CD4-positive, alpha-beta T cell treated with Interleukin-17A for 4 hours (primary cell): ENCODE results near the gene EPX.

Experiments used
- DNase-seq: peaks from one replicate; pipeline ENCODE4 v3.0.0-alpha.2; 2020; ENCODE audit warnings: mixed read lengths

EPX gene

GRCh38 chr17:58229881-58230280 lies 37.4 kb downstream of the EPX start:
- DNase-seq: no peak

- no peak for DNase-seq
These were observed 39.1 kb downstream of the EPX start for GRCh38 chr17:58231641-58232040.

DNA sequence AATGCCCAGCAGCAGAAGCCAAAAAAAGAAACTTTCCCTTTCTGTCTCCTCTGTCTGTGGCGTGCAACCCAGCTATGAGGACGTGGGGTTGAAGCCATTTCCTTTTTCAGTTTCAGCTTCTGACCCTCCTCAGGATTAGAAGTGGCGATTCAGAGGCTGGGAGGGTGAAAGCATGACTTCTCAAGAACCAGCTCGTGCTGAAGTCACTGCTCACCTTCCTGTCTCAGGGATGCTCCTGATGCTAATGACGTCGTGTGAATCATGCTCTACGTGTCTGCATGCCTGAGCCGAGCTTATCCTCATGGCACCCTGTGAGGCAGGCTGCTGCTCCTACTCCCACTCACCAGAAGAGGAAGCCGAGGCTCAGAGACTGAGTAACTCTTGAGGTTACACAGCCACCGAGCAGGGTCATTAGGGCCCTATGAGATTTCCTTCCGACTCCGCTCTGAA lies 40.2 kb downstream of the EPX start:
- DNase-seq: no peak

DNA sequence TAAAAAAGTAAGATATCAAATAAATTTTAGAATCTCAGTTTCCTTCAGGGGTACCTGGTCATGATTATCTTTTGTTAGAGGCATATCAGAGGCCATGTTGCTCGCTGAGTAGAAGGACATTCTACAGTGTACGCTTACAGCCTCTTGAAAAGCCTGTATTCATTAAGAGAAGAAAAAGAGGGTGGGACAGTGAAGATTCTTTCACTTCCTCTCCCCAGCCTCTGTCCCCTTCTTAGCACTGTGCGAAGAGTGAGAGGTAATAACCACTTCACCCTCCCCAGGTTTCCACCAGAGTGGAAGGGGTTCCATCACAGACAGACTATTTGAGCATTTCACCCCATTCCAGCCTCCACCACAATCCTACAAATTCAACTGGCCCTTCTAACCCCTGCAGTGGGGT lies 41.0 kb downstream of the EPX start:
- no peak for DNase-seq

GRCh38 chr17:58234512-58234911 lies 42.0 kb downstream of the EPX start:
- no peak for DNase-seq

GRCh38 chr17:58235821-58236220 lies 43.3 kb downstream of the EPX start:
- DNase-seq: no peak

GRCh38 chr17:58236394-58236793 lies 43.9 kb downstream of the EPX start:
- no peak for DNase-seq

GRCh38 chr17:58238147-58238634 lies 45.7 kb downstream of the EPX start, which contains the start of gene LPO:
Gene LPO, plus strand, starts transcription at chr17:58238584. Its CDS starts 4,396 bp downstream, at chr17:58242980.
- no peak for DNase-seq

DNA sequence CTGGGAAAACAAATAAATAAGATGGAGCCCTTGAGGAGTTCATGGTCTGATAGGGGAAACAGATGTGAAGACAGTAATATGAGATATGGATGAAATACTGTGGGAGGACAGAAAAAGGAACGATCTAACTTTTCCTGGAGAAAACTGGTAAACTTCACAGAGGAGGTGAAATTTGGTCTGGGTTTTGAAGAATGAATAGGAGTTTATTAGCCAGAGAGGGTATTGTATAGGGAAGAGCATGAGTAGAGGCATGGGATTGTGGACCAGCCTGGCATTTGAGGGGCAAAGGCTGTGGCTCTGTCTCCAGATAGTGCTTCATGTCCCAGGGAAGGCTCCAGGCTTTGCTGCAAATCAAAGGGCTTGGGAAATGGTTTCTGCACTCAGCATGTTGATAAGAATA lies 47.5 kb downstream of the EPX start:
- DNase-seq: no peak

- no peak for DNase-seq
These were observed 49.8 kb downstream of the EPX start for GRCh38 chr17:58242171-58242784.

GRCh38 chr17:58244963-58245362 lies 52.4 kb downstream of the EPX start:
- DNase-seq: no peak

DNA sequence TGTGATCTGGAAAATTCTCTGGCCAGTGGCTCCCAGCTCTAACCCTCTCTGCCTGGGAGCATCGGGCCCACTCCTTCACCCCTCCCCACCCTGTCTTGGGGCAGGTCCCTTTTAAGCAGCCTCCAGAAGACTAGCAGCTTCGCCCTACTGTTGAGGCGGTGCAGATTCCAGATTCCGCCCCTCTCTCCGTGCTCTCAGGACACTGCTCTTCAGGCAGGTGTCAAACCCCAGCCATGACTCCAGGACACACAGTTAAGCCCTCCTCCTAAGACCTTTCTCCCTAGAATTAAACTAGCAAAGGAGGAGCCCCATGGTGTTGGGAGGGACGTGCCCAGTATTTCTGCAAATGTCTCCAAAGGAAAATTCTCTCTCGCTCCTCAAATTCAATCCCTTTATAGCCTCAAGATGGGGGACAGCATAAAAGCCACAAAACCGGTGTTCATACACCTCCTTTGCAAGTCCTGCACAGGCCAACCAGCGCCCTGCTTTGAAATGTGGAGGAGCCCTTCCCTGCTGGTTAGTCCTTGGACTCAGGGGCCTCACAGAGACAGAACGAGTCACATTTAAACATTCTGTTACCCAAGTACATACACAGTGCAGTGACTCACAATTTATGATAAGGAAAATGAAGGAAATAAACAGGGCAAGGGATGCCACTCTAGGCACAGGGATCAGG lies 53.0 kb downstream of the EPX start:
- no peak for DNase-seq

DNA sequence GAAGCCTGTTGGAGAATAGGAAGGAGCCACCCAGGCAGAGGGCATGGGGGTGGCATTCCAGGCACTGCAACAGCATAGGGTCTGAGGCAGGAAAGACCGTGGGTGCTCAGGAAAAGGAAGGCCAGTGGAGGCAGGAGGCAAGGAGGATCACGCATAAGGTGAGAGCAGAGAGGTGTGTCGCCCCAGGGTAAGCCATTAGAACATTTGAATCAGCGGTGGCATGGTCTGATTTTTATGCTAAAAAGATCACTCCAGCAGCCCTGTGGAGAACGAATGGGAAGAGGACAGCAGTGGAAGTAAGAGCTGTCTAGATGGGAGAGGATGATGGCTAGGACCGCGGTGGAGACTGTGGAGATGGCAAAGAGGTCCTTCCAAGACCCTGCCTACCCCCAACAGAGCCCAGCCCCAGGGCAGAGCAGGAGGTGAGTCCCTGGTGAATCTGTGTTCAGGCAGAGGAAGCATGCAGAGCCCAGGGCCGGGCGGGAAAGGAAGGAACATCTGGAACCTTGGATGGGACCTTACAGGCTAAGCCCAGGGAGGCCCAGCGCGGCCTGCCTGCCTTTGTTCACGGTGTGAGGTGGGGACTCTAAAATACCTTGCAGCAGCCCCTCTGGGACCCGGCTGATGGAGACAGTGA lies 53.7 kb downstream of the EPX start:
- DNase-seq: no peak

DNA sequence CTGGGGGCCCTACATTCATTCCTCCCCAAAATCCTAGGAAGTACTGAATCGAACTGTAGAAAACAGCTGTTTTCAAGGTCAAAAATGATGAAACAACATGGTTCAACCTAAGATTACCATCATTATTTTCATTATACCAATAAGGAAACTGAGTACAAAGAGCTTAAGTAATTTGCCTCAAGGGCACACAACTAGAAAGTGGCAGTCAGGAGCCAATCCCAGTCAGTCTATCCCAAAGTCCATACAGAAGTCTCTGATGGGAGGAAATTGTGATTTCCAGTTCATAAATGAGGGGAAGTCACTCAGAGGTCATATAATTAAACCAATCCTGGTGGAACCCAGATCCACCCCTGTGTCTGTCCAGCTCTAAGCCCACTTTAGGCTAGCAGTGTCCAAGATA lies 54.3 kb downstream of the EPX start:
- DNase-seq: no peak

DNA sequence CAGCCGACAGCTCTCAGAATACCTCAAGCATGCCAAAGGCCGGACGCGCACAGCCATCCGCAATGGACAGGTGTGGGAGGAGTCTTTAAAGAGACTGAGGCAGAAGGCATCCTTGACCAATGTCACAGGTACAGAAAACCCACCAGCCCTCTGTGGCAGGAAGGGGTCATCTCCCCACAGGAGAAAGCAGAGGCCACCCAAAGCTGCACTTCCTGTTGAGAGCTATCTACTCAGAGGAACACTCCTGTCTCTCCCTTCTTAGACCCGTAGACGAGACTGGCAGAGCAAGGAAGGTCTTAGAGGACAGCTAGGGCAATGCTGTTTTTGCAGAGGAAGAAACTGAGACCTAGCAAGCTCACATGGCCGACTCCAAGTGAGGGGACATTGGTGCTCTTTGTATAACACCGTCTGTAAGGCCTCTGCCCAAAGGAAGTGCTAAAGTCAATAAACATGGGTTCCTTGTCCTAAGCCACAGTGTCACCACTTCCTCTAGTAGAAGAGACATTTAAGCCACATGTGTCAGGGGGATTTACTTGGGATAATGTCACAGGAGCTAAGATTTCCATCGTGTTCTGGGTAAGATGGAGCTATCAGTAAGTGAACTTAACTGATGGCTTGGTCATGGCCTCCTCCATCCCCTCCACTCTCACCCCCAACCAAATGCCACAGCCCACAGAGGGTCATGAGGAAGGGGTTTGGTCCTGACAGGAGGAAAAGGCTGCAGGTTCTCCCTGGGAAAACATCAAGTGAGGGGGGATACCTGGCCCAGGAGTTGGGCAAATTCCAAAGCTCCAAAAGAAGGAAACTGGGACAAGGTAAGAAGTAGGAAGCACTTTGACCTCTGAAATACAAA lies 55.2 kb downstream of the EPX start:
- DNase-seq: no peak

DNA sequence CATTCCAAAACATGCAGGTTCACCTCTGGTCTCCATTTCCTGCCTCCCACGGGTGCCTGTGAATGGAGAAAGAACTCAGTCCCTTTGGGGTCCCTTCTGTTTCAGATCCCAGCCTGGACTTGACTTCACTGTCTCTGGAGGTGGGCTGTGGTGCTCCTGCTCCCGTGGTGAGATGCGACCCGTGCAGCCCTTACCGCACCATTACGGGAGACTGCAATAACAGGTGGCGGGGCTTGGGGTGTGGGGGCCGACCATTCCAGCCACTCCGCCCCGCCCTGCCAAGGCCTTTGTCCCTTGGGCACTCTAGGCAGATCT lies 56.4 kb downstream of the EPX start:
- no peak for DNase-seq

DNA sequence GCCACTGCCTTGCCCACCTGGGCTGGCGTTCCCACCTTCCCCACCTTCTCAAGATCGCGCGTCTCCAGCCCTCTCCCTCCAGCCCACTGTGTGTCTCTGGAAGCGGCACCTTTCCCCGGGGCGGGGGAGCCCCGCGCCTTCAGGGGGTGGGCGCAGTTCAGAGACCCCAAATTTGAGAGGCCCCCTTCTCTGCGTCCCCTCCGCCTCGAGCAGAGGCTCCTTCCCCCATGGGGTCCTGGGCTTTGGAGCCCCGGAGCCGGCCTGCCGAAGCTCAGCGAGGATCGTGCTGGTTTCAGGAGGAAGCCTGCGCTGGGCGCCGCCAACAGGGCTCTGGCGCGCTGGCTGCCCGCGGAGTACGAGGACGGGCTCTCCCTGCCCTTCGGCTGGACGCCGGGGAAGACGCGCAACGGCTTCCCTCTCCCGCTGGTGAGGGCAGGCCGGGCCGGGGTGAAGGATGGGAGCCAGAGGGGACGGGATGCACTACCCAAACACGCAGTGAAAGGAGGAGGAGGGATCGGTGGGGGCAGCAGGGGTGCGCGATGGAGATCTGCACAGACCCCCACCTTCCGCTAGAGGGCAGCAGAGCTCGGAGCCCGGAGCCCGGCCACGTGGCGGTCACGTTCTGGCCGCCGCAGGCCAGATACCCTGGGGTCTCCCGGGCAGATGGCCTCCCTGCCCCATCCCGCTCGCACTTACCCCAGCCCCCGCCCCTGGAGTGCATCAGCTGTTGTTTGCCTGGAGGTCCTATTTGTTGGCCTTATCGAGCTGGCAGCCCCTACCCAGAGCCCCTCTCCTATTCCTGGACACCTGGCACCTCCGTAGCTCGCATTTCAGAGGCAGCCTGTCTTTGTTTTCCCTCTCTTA lies 57.0 kb downstream of the EPX start:
- peak; percentile 81 for DNase-seq

DNA sequence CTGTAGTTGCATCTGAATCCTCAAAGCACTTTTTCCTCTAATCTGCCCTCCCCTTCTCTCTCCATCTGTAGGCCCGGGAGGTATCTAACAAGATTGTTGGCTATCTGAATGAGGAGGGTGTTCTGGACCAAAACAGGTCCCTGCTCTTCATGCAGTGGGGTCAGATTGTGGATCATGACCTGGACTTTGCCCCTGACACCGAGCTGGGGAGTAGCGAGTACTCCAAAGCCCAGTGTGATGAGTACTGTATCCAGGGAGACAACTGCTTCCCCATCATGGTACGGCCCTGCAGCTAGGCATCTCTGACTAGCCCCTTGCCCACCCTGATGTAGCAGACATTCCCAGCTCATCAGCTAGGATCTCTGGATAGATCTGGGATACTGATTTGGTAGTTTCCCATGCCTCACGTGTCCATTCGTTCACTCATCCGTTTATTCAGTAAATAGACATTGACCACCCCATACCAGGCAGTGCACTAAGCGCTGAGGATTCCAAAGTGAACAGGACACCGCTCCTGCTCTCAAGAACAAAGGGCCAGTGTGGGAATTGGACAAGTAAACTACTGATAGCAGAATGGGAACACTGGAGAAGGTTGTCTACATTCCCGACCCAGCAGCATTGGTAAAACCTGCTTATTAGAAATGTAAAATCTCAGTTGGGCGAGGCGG lies 58.0 kb downstream of the EPX start:
- no peak for DNase-seq

- no peak for DNase-seq
These were observed 59.6 kb downstream of the EPX start for GRCh38 chr17:58252141-58252540.

DNA sequence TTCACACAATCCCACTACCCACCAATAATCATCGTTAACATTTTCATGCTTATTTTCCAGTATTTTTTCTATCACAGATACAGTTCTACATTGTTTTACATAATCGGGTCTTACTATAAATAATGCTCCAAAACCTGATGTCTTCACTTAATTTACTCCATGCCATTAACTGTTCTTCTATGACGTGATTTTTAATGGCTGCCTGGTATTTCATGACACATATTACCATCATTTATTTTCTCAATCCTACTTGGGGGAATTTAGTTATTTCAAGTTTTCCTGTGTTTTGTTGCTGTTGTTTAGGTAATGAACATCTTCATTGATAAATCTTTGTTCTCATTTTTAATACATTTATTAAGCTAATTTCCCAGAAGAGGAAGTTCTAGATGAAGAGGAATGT lies 60.6 kb downstream of the EPX start:
- DNase-seq: no peak
